H9 (cell line): Measurements from ENCODE around the gene SMAD6. TPM values are rescaled to one million over a fixed set of nuclear protein-coding genes. Genes with fewer than 3 reads are reported as not detected.

Experiments used
- DNase-seq: peaks from one replicate; pipeline ENCODE4 v3.0.0-alpha.2; 2017
- H2AFZ ChIP-seq: one replicate; pipeline ENCODE4 v1.6.1; 2013; ENCODE audit warnings: mild to moderate bottlenecking, low read length, control low read depth, moderate library complexity
- H2AK5ac ChIP-seq: 2 replicates; pipeline ENCODE4 v1.6.1; 2013; ENCODE audit warnings: low read length, control low read depth, mixed read lengths; ENCODE audit not compliant: insufficient read length
- H2BK120ac ChIP-seq: one replicate; pipeline ENCODE4 v1.6.1; 2013; ENCODE audit warnings: low read depth, mild to moderate bottlenecking, low read length, control low read depth, inconsistent platforms; ENCODE audit not compliant: poor library complexity, severe bottlenecking
- H2BK12ac ChIP-seq: 2 replicates; pipeline ENCODE4 v1.6.1; 2013; ENCODE audit warnings: low read length, control low read depth, mixed read lengths, low read depth; ENCODE audit not compliant: insufficient read length
- H2BK15ac ChIP-seq: 2 replicates; pipeline ENCODE4 v1.6.1; 2013; ENCODE audit warnings: low read depth, low read length, control low read depth
- H2BK20ac ChIP-seq: one replicate; pipeline ENCODE4 v1.6.1; 2013; ENCODE audit warnings: low read depth, mild to moderate bottlenecking, low read length, control low read depth, inconsistent platforms; ENCODE audit not compliant: poor library complexity, severe bottlenecking
- H2BK5ac ChIP-seq: 2 replicates; pipeline ENCODE4 v1.6.1; 2013; ENCODE audit warnings: low read length, control low read depth, mixed read lengths; ENCODE audit not compliant: insufficient read length
- H3K14ac ChIP-seq: 2 replicates; pipeline ENCODE4 v1.6.1; 2013; ENCODE audit warnings: low read length, control low read depth; ENCODE audit not compliant: insufficient read depth
- H3K18ac ChIP-seq: 2 replicates; pipeline ENCODE4 v1.6.1; 2013; ENCODE audit warnings: low read depth, mild to moderate bottlenecking, mixed read lengths, low read length, control low read depth; ENCODE audit not compliant: insufficient read length
- H3K23ac ChIP-seq: 2 replicates; pipeline ENCODE4 v1.6.1; 2013; ENCODE audit warnings: low read length, control low read depth, mixed read lengths, low read depth; ENCODE audit not compliant: insufficient read length
- H3K23me2 ChIP-seq: 2 replicates; pipeline ENCODE4 v1.6.1; 2013; ENCODE audit warnings: low read depth, mild to moderate bottlenecking, mixed read lengths, low read length, control low read depth; ENCODE audit not compliant: insufficient read length, poor library complexity, severe bottlenecking
- H3K27ac ChIP-seq: 2 replicates; pipeline ENCODE4 v1.5.1; 2013; ENCODE audit warnings: low read length, control low read depth, mixed read lengths, low read depth; ENCODE audit not compliant: insufficient read length
- H3K27me3 ChIP-seq: 2 replicates; pipeline ENCODE4 v1.6.1; 2013; ENCODE audit warnings: low read length, control low read depth, inconsistent platforms; ENCODE audit not compliant: insufficient read depth
- H3K4ac ChIP-seq: 2 replicates; pipeline ENCODE4 v1.6.1; 2013; ENCODE audit warnings: low read depth, mild to moderate bottlenecking, control low read depth, inconsistent platforms, low read length, moderate library complexity
- H3K4me1 ChIP-seq: 2 replicates; pipeline ENCODE4 v1.6.1; 2013; ENCODE audit warnings: low read length, control low read depth, inconsistent platforms; ENCODE audit not compliant: insufficient read depth
- H3K4me2 ChIP-seq: 2 replicates; pipeline ENCODE4 v1.6.1; 2013; ENCODE audit warnings: low read length, control low read depth, mixed read lengths; ENCODE audit not compliant: insufficient read length, insufficient read depth
- H3K56ac ChIP-seq: 2 replicates; pipeline ENCODE4 v1.6.1; 2013; ENCODE audit warnings: low read depth, mild to moderate bottlenecking, mixed read lengths, low read length, control low read depth; ENCODE audit not compliant: insufficient read length
- H3K79me1 ChIP-seq: 2 replicates; pipeline ENCODE4 v1.6.1; 2013; ENCODE audit warnings: low read depth, mild to moderate bottlenecking, moderate library complexity, low read length, control low read depth, inconsistent platforms; ENCODE audit not compliant: insufficient read depth, poor library complexity, severe bottlenecking
- H3K79me2 ChIP-seq: 2 replicates; pipeline ENCODE4 v1.6.1; 2013; ENCODE audit warnings: low read length, control low read depth, inconsistent platforms; ENCODE audit not compliant: insufficient read depth
- H3K9ac ChIP-seq: 2 replicates; pipeline ENCODE4 v1.6.1; 2013; ENCODE audit warnings: low read length, control low read depth, mixed read lengths; ENCODE audit not compliant: insufficient read length; ENCODE audit errors: extremely low read depth
- H3K9me3 ChIP-seq: one replicate; pipeline ENCODE4 v1.6.1; 2013; ENCODE audit warnings: low read depth, low read length, inconsistent platforms; ENCODE audit not compliant: control insufficient read depth
- H3T11ph ChIP-seq: one replicate; pipeline ENCODE4 v1.6.1; 2013; ENCODE audit warnings: mild to moderate bottlenecking, low read length, control low read depth, inconsistent platforms
- H4K20me1 ChIP-seq: one replicate; pipeline ENCODE4 v1.6.1; 2013; ENCODE audit not compliant: control insufficient read depth, insufficient read length, insufficient read depth
- H4K5ac ChIP-seq: 2 replicates; pipeline ENCODE4 v1.6.1; 2013; ENCODE audit warnings: low read depth, mild to moderate bottlenecking, mixed read lengths, low read length, control low read depth; ENCODE audit not compliant: insufficient read length
- H4K8ac ChIP-seq: replicated peaks from 2 replicates; pipeline ENCODE4 v1.6.1; 2013; ENCODE audit warnings: low read length, control low read depth, mixed read lengths, low read depth; ENCODE audit not compliant: insufficient read length
- H4K91ac ChIP-seq: 2 replicates; pipeline ENCODE4 v1.6.1; 2013; ENCODE audit warnings: low read depth, mild to moderate bottlenecking, moderate library complexity, mixed read lengths, low read length, control low read depth; ENCODE audit not compliant: insufficient read length
- H3K27ac Mint-ChIP-seq, 3 experiments: 2 replicates in 2 of 3; 3 replicates in 1 of 3; pipeline ENCODE4 v1.8.0; 2020 to 2021; ENCODE audit warnings: mixed read lengths in 3 of 3, mild to moderate bottlenecking in 1 of 3, moderate library complexity in 1 of 3
- H3K27me3 Mint-ChIP-seq: 2 replicates; pipeline ENCODE4 v1.8.0; 2021; ENCODE audit warnings: low read depth, mild to moderate bottlenecking, moderate library complexity, mixed read lengths
- H3K36me3 Mint-ChIP-seq, 3 experiments: 2 replicates in 2 of 3; 3 replicates in 1 of 3; pipeline ENCODE4 v1.8.0; 2020 to 2021; ENCODE audit warnings: low read depth in 3 of 3, mixed read lengths in 3 of 3; ENCODE audit not compliant: insufficient read depth in 1 of 3
- H3K4me1 Mint-ChIP-seq, 2 experiments: 2 replicates each; pipeline ENCODE4 v1.8.0; 2020; ENCODE audit warnings: mixed read lengths in 2 of 2
- H3K4me3 Mint-ChIP-seq, 2 experiments: 2 replicates in 1 of 2; 3 replicates in 1 of 2; pipeline ENCODE4 v1.8.0; 2020 to 2021; ENCODE audit warnings: mild to moderate bottlenecking in 2 of 2, mixed read lengths in 2 of 2, moderate library complexity in 1 of 2
- H3K9me3 Mint-ChIP-seq, 2 experiments: 2 replicates in 1 of 2; 3 replicates in 1 of 2; pipeline ENCODE4 v1.8.0; 2020; ENCODE audit warnings: mild to moderate bottlenecking in 2 of 2, mixed read lengths in 2 of 2, moderate library complexity in 1 of 2
- CTCF ChIP-seq: fragments of 200-600 bp; sonication (generic); conservative IDR thresholded peaks from 3 replicates; pipeline ENCODE4 v1.8.0; 2021; ENCODE audit warnings: antibody characterized with exemption, mild to moderate bottlenecking
- WGBS: extraction: QIAGEN DNeasy Blood & Tissue Kit; methylation state at CpG from one replicate; pipeline ENCODE4 v1.1.7; 2013; ENCODE audit warnings: missing lambda C conversion rate, low lambda C conversion rate, mixed read lengths; ENCODE audit not compliant: insufficient read length; ENCODE audit errors: extremely low coverage; 5-methylcytosine and 5-hydroxymethylcytosine counted together
- total RNA-seq: library from RNA; stranded (reverse); gene quantifications from 2 replicates; pipeline ENCODE4 v1.2.1, GENCODE V29; 2021

SMAD6 gene
- total RNA-seq, 1 experiment from 2014 or later: 6.0 TPM

- Histone ChIP-seq H3K4ac (no peak overlapping the region), H4K91ac (no peak overlapping the region), H2BK120ac (no peak overlapping the region), H2BK5ac (no peak overlapping the region), H3K79me1 (no peaks in the 10 kb centered on the region), H3T11ph (no peak overlapping the region), H2AK5ac (no peak overlapping the region), H3K4me1 (peaks cover 5% of the 10 kb centered on the region; the same call in 1 of the 2 replicates), H3K18ac (no peak overlapping the region), H2BK15ac (no peak overlapping the region), H3K9ac (no peak overlapping the region), H3K14ac (no peak overlapping the region), H2BK12ac (no peak overlapping the region), H4K5ac (no peak overlapping the region), H2BK20ac (no peak overlapping the region), H3K23ac (no peak overlapping the region), H3K9me3 (no peaks in the 10 kb centered on the region), H3K23me2 (no peaks in the 10 kb centered on the region), H3K56ac (no peak overlapping the region), H3K27ac (no peak overlapping the region), H4K20me1 (no peaks in the 10 kb centered on the region), H3K4me2 (no peak overlapping the region), H3K27me3 (no peaks in the 10 kb centered on the region), H2AFZ (no peak overlapping the region), H3K79me2 (no peaks in the 10 kb centered on the region), H4K8ac (no peak overlapping the region)
- no peak for DNase-seq
- Mint-ChIP-seq H3K9me3 (no peaks in the 10 kb centered on the region), H3K4me1 (peaks cover 57 to 63% of the 10 kb centered on the region in 2 experiments), H3K27ac (peak overlapping the region in 1 of 3 experiments; percentile 17; a peak in 2 of 7 replicates), H3K36me3 (no peaks in the 10 kb centered on the region; a peak in 1 of 7 replicates), H3K4me3 (no peak overlapping the region), H3K27me3 (peaks cover 6% of the 10 kb centered on the region)
- WGBS: no CpG with 5 or more reads among the region's 3 CpGs
- no peak for TF ChIP-seq CTCF
These were observed 128.8 kb downstream of the SMAD6 start for GRCh38 chr15:66830823-66831222.
